Neural progenitor cell (in vitro differentiated cells): ENCODE data around the gene KCND1. TPM values are rescaled to one million over a fixed set of nuclear protein-coding genes. Genes with fewer than 3 reads are reported as not detected.

Experiments
- DNase-seq: peaks from one replicate; pipeline ENCODE4 v3.0.0-alpha.2; 2016; ENCODE audit warnings: low spot score
- H2AFZ ChIP-seq: fragments of 200-600 bp; sonication (generic); replicated peaks from 2 replicates; pipeline ENCODE4 v1.6.1; 2016; ENCODE audit warnings: antibody characterized with exemption
- H3F3A ChIP-seq: fragments of 200-600 bp; sonication (generic); 2 replicates; pipeline ENCODE4 v1.6.1; 2016; ENCODE audit warnings: antibody characterized with exemption, low read depth
- H3K27ac ChIP-seq: fragments of 200-600 bp; sonication (generic); 2 replicates; pipeline ENCODE4 v1.5.1; 2016; ENCODE audit warnings: mild to moderate bottlenecking
- H3K27me3 ChIP-seq: fragments of 200-600 bp; sonication (generic); 2 replicates; pipeline ENCODE4 v1.6.1; 2016; ENCODE audit warnings: mild to moderate bottlenecking, moderate library complexity
- H3K36me3 ChIP-seq: fragments of 200-600 bp; sonication (generic); 2 replicates; pipeline ENCODE4 v1.5.1; 2016
- H3K4me1 ChIP-seq: fragments of 200-600 bp; sonication (generic); 2 replicates; pipeline ENCODE4 v1.6.1; 2016; ENCODE audit warnings: mixed run types
- H3K4me2 ChIP-seq: fragments of 200-600 bp; sonication (generic); 2 replicates; pipeline ENCODE4 v1.6.1; 2016
- H3K4me3 ChIP-seq: fragments of 200-600 bp; sonication (generic); 2 replicates; pipeline ENCODE4 v1.5.1; 2016
- H3K79me2 ChIP-seq: fragments of 200-600 bp; sonication (generic); 2 replicates; pipeline ENCODE4 v1.6.1; 2016; ENCODE audit warnings: low read depth
- H3K9ac ChIP-seq: fragments of 200-600 bp; sonication (generic); 2 replicates; pipeline ENCODE4 v1.6.1; 2016
- H3K9me3 ChIP-seq: fragments of 200-600 bp; sonication (generic); 2 replicates; pipeline ENCODE4 v1.5.1; 2016; ENCODE audit warnings: low read depth
- H4K20me1 ChIP-seq: fragments of 200-600 bp; sonication (generic); 2 replicates; pipeline ENCODE4 v1.6.1; 2016; ENCODE audit warnings: low read depth
- H3K27ac Mint-ChIP-seq: 3 replicates; pipeline ENCODE4 v1.8.0; 2021; ENCODE audit warnings: mixed read lengths
- H3K27me3 Mint-ChIP-seq: 2 replicates; pipeline ENCODE4 v1.8.0; 2022; ENCODE audit warnings: low read depth, mild to moderate bottlenecking, inconsistent platforms, moderate library complexity, mixed read lengths; ENCODE audit not compliant: insufficient read depth
- H3K36me3 Mint-ChIP-seq: 3 replicates; pipeline ENCODE4 v1.8.0; 2021; ENCODE audit warnings: mixed read lengths
- H3K4me1 Mint-ChIP-seq: 3 replicates; pipeline ENCODE4 v1.8.0; 2021; ENCODE audit warnings: mixed read lengths
- H3K4me3 Mint-ChIP-seq: 3 replicates; pipeline ENCODE4 v1.8.0; 2021; ENCODE audit warnings: mild to moderate bottlenecking, moderate library complexity, mixed read lengths
- H3K9me3 Mint-ChIP-seq: 3 replicates; pipeline ENCODE4 v1.8.0; 2020; ENCODE audit warnings: mixed read lengths
- EZH2 ChIP-seq: fragments of 200-600 bp; sonication (generic); IDR thresholded peaks from 2 replicates; pipeline ENCODE4 v1.6.1; 2017; ENCODE audit warnings: antibody characterized with exemption, mild to moderate bottlenecking, moderate library complexity
- EZH2phosphoT487 ChIP-seq: fragments of 200-600 bp; sonication (generic); IDR thresholded peaks from 2 replicates; pipeline ENCODE4 v1.6.1; 2017; ENCODE audit warnings: antibody characterized with exemption
- total RNA-seq: library from RNA; depleted of rRNA; stranded (reverse); fragments of >200 nt; gene quantifications from 2 replicates; pipeline ENCODE4 v1.2.3, GENCODE V29; 2015; ENCODE audit warnings: low replicate concordance
- TF ChIP-seq, protein P1 (sequence below): fragments of 200-600 bp; sonication (generic); IDR thresholded peaks from 2 replicates; pipeline ENCODE4 v1.5.1; 2017; ENCODE audit warnings: antibody characterized with exemption, mild to moderate bottlenecking

Gene KCND1
- total RNA-seq, 1 donor from 2014 or later: 0.39 TPM

DNA sequence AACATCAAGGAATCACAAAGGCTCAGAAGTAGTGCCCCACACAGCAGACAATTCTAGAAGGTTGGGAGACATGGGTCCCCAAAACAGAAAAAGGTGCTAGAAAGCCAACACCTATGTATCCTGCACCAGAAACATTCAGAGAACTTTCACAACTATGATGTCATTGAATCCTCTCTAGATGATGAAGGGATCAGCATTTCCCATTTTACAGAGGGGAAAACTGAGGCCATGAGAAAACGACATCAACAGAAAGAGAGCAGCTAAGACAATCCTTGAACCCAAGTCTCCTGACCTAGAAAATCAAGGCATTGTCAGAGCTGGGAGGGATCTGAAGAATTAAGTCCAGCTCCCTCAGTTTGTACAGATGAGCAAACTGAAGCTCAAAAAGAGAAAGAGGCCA, 3.3 kb downstream of the KCND1 start:
- H3K9me3 ChIP-seq: no peaks in the 10 kb centered on the region
- H3K4me1 ChIP-seq: no peaks in the 10 kb centered on the region
- no peak overlapping the region for H3K27ac ChIP-seq
- no peak overlapping the region for H3K4me3 ChIP-seq
- H3K4me2 ChIP-seq: no peak overlapping the region
- H3K36me3 Mint-ChIP-seq: no peaks in the 10 kb centered on the region
- peaks cover 9% of the 10 kb centered on the region for H3K27me3 Mint-ChIP-seq
- peaks cover 12% of the 10 kb centered on the region for H3K9me3 Mint-ChIP-seq
- no peaks in the 10 kb centered on the region for H3K36me3 ChIP-seq
- no peak overlapping the region for H3K9ac ChIP-seq
- no peaks in the 10 kb centered on the region for H3K27me3 ChIP-seq
- H2AFZ ChIP-seq: no peak overlapping the region
- H3K4me3 Mint-ChIP-seq: no peak overlapping the region
- H3K27ac Mint-ChIP-seq: no peak overlapping the region
- no peaks in the 10 kb centered on the region for H3K79me2 ChIP-seq
- no peaks in the 10 kb centered on the region for H3F3A ChIP-seq
- TF ChIP-seq EZH2phosphoT487 (no peak), EZH2 (no peak)
- TF ChIP-seq, protein P1, sequence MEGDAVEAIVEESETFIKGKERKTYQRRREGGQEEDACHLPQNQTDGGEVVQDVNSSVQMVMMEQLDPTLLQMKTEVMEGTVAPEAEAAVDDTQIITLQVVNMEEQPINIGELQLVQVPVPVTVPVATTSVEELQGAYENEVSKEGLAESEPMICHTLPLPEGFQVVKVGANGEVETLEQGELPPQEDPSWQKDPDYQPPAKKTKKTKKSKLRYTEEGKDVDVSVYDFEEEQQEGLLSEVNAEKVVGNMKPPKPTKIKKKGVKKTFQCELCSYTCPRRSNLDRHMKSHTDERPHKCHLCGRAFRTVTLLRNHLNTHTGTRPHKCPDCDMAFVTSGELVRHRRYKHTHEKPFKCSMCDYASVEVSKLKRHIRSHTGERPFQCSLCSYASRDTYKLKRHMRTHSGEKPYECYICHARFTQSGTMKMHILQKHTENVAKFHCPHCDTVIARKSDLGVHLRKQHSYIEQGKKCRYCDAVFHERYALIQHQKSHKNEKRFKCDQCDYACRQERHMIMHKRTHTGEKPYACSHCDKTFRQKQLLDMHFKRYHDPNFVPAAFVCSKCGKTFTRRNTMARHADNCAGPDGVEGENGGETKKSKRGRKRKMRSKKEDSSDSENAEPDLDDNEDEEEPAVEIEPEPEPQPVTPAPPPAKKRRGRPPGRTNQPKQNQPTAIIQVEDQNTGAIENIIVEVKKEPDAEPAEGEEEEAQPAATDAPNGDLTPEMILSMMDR: no peak
- no peak for DNase-seq
- peaks cover 2% of the 10 kb centered on the region for H3K4me1 Mint-ChIP-seq
- no peaks in the 10 kb centered on the region for H4K20me1 ChIP-seq

DNA sequence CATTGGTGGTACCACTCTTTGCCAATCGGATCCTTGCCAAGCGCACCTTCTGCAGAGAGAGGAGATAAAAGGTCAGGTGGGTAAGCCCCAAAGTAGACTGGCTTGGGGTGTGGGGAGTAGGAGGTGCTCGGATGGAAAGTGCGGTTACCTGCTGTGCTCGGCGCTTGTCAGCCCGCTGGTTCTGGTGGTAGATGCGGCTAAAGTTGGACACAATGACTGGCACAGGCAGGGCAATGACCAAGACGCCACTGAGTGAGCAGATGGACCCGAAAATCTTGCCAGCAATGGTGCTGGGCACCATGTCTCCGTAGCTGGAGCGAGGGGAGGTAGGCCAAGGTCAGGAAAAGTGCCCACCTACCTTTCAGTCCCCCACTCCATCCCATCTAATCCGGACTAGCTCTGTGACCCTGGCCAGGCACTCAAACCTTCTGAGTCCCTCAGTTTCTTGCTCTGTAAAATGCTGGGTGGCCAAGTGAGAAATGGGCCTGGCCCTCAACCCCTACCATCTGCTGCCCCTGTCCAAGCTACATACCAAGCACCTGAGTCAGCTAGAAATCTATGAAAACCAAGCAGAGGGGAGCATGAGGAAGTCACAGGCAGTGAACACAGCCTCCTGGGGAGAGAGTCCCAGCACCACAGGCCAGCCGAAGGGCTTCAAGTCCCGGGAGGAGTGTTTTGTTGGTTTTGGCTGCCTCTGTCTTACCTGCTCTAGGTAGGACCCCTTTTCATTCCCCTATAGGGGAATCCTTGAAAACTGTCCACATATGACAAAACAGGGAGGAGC, 4.7 kb downstream of the KCND1 start:
- Mint-ChIP-seq H3K4me1 (peaks cover under 1% of the 10 kb centered on the region), H3K27ac (no peak overlapping the region), H3K36me3 (no peaks in the 10 kb centered on the region), H3K4me3 (no peak overlapping the region), H3K9me3 (peaks cover 16% of the 10 kb centered on the region), H3K27me3 (peaks cover 7% of the 10 kb centered on the region)
- Histone ChIP-seq H3K27ac (no peak overlapping the region), H3K4me2 (no peak overlapping the region), H3K9ac (no peak overlapping the region), H2AFZ (no peak overlapping the region), H3K27me3 (no peaks in the 10 kb centered on the region), H3K4me1 (no peaks in the 10 kb centered on the region), H4K20me1 (no peaks in the 10 kb centered on the region), H3K79me2 (no peaks in the 10 kb centered on the region), H3K4me3 (no peak overlapping the region), H3K36me3 (no peaks in the 10 kb centered on the region), H3F3A (no peaks in the 10 kb centered on the region), H3K9me3 (no peaks in the 10 kb centered on the region)
- no peak for DNase-seq
- no peak for TF ChIP-seq EZH2
- TF ChIP-seq, protein P1: no peak
- TF ChIP-seq EZH2phosphoT487: no peak

DNA sequence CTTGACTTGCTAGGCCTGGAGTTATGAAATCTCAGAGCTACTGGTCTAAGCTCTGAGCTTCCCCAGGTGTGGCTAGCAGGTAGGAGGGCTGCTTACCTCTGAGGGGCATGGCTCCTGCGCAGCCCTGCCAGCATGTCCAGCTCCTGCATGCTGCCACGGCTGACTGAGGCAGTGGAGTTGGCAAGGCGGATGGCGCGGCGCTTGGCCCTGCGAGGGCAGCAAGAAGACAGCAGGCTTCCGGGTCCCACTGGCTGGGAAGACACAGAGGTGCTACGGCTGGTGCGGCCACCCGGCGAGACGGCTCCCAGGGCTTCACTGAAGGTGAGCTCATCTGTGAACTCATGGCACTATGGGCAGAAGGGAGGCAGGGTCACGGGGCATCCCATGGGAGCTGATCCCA, 5.7 kb downstream of the KCND1 start:
- H3K27ac Mint-ChIP-seq: no peak overlapping the region
- TF ChIP-seq EZH2phosphoT487 (no peak), EZH2 (no peak)
- TF ChIP-seq, protein P1: no peak
- no peak overlapping the region for H2AFZ ChIP-seq

More for the DNA sequence above, 5.7 kb downstream of the KCND1 start:
- Histone ChIP-seq H3K27ac (no peak overlapping the region), H3K27me3 (no peaks in the 10 kb centered on the region), H3F3A (no peaks in the 10 kb centered on the region), H3K4me3 (no peak overlapping the region), H3K9ac (no peak overlapping the region), H3K9me3 (no peaks in the 10 kb centered on the region), H3K79me2 (no peaks in the 10 kb centered on the region), H3K4me2 (no peak overlapping the region), H3K36me3 (no peaks in the 10 kb centered on the region), H4K20me1 (no peaks in the 10 kb centered on the region), H3K4me1 (no peaks in the 10 kb centered on the region)
- H3K4me3 Mint-ChIP-seq: no peak overlapping the region
- peaks cover 11% of the 10 kb centered on the region for H3K27me3 Mint-ChIP-seq
- H3K36me3 Mint-ChIP-seq: no peaks in the 10 kb centered on the region
- peaks cover 6% of the 10 kb centered on the region for H3K4me1 Mint-ChIP-seq
- no peak for DNase-seq
- peaks cover 16% of the 10 kb centered on the region for H3K9me3 Mint-ChIP-seq
